ENCODE data around the gene SIK3.
"Not testable (repeated sequence)": the region's sequence is repeated elsewhere in the genome, so short reads cannot be mapped to it uniquely, and the experiment has no call there.

The SIK3 gene

GRCh38 chr11:116821050-116821918, 276.9 kb downstream of the SIK3 start:
- DNase-seq, result no peak

GRCh38 chr11:116819049-116819448, 279.2 kb downstream of the SIK3 start:
- no peak for DNase-seq

GRCh38 chr11:116814502-116814901, 283.7 kb downstream of the SIK3 start:
- DNase-seq, result no peak

- DNase-seq, result no peak
These were observed 284.3 kb downstream of the SIK3 start for GRCh38 chr11:116813781-116814471.

- DNase-seq, result no peak
These were observed 285.1 kb downstream of the SIK3 start for GRCh38 chr11:116813170-116813569.

GRCh38 chr11:116812109-116812508, 286.1 kb downstream of the SIK3 start:
- no peak for DNase-seq

- DNase-seq, result no peak
These were observed 287.0 kb downstream of the SIK3 start for GRCh38 chr11:116811194-116811593.

GRCh38 chr11:116808262-116809175, 289.7 kb downstream of the SIK3 start:
- DNase-seq, result no peak

GRCh38 chr11:116807601-116808261, 290.5 kb downstream of the SIK3 start:
- no peak for DNase-seq

- no peak for DNase-seq
These were observed 294.2 kb downstream of the SIK3 start for GRCh38 chr11:116804001-116804400.

GRCh38 chr11:116801662-116802061, 296.6 kb downstream of the SIK3 start:
- DNase-seq, result not testable (repeated sequence)

- DNase-seq, result no peak
These were observed 297.6 kb downstream of the SIK3 start for GRCh38 chr11:116800610-116801009.

GRCh38 chr11:116798368-116798767, 299.9 kb downstream of the SIK3 start:
- no peak for DNase-seq

GRCh38 chr11:116797816-116798215, 300.4 kb downstream of the SIK3 start:
- no peak for DNase-seq

- DNase-seq, result no peak
These were observed 301.7 kb downstream of the SIK3 start for GRCh38 chr11:116796548-116796947.

- no peak for DNase-seq
These were observed 303.4 kb downstream of the SIK3 start for GRCh38 chr11:116794851-116795250.

GRCh38 chr11:116793772-116794097, 304.5 kb downstream of the SIK3 start:
- DNase-seq, result no peak
